Activated CD8-positive, alpha-beta memory T cell treated with anti-CD3 and anti-CD28 coated beads, Interleukin-2, amount 50 U/mL, for 48 hours (primary cell): ENCODE results near the gene HIPK3.

ENCODE experiments used
- DNase-seq: peaks from one replicate; pipeline ENCODE4 v3.0.0-alpha.2; 2020

Gene HIPK3

GRCh38 chr11:33307984-33308383 lies 50.8 kb downstream of the HIPK3 start:
- DNase-seq = no peak

GRCh38 chr11:33309118-33309517 lies 51.9 kb downstream of the HIPK3 start:
- no peak for DNase-seq

- DNase-seq = no peak
Measured at GRCh38 chr11:33310720-33311500, 53.7 kb downstream of the HIPK3 start.

DNA sequence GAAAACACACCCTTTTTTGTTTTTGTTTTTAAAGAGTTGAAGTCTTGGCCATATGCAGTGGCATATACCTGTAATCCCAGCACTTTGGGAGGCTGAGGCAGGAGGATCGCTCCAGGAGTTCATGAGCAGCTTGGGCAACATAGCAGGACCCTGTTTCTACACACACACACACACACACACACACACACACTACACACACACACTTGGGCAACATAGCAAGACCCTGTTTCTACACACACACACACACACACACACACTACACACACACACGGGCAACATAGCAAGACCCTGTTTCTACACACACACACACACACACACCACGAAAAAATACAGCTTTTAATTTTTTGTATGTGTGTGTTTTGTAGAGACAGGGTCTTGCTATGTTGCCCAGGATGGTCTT lies 54.5 kb downstream of the HIPK3 start:
- DNase-seq = no peak

GRCh38 chr11:33315822-33316221 lies 58.6 kb downstream of the HIPK3 start:
- no peak for DNase-seq

DNA sequence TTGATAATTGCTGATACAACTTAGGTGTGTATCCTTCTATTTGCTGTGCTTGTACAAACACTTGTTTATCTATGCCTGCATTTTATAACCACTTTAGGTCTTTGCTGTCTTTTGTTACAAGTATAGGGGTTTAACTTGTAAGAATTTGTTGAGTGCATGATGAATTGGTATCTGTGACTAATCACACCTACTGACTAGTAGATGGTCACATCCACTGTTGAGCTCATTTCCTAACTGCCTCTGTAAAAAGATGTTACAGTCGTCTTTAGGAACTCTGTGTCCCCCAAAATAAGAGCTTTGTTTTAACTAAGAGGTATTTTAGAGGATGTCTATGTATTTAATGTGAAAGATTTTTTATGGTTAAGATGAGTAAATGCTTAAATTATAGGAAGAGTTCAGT lies 60.5 kb downstream of the HIPK3 start:
- no peak for DNase-seq

- no peak for DNase-seq
Measured at GRCh38 chr11:33320016-33320813, 63.0 kb downstream of the HIPK3 start.

DNA sequence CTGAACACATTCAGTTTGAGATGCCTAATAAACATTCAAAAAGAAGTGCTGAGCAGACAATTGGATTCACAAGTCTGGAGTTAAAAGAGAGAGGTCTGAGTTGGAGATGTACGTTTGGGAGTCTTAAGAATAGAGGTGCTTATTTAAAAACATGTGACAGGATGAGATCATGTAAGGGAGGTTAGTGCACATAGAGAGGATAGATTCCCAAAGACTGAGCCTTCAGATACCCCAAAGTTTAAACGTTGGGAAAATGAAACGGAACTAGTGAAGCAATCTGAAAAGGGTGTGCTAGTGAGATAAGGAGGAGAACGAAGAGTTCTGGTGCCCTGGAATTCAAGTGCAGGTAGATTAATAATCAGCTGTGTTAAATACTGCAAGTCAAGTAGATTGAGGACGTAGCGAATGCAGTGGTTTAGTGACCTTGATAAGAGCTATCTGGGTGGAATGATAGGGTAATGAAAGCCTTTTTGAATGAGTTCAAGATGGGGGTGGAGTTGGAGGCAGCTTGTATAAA lies 63.7 kb downstream of the HIPK3 start:
- no peak for DNase-seq

DNA sequence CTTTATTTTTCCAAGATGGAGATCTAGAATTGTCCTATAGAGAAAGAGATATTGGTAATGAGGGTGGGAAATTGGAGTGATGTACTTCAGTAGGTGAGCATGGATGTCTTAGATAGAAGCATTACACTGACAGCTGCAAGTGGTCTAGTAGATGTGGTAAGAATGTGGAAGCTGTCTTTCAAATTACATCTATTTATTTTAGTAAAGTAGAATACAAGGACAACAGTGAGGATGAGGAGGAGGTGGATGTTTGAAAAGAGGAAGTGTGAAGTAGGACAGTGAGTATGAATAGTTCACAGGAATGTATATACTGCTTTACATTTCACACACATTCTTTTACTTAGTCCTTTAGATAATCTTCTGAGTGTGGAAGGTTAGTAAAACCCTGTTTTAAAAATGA lies 64.2 kb downstream of the HIPK3 start:
- no peak for DNase-seq

DNA sequence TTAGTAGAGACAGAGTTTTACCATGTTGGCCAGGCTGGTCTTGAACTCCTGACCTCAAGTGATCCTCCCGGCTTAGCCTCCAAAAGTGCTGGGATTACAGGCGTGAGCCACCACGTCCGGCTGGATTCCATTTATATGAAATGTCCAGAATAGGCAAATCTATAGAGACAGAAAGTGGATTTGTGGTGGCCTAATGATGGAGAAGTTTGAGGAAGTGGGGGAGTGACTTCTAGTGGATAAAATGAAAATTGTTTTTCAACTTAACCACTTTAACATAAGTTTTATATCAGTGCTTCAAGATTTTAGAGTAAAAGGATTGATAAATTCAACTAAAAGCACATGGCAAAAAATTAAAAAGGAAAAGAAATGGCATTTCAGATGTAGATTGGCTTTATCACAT lies 66.2 kb downstream of the HIPK3 start:
- DNase-seq = no peak

DNA sequence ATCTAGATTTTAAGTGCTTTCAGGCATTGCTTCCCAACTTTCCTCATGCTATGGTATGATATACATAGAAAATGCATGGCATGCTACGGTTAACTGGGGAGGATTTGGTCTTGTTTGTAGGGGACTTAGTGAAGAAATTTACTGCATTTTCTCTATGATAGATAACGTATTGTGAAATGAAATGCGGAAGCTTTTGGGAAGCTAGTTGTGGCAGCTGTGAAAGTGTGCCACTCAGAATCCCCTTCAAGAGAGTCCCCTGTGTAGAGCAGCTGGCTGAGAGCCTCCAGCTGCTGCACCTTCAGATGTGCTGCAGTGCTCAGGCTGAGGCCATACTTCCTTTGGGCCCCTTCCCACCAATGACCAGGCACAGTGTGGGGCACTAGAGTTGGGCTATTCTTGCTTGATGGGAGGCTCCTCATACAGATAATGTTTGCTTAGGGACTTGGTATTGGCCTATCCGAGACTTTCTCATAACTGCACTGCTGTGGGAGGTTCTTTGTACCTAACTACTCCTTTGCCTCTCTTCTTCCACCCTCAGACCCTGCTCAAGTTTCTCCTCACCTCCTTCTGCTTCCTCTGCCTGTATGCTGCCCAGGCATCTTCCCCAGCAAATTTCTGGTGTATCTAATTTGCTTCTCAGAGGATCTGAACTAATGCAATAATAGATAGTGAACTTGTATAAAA lies 67.3 kb downstream of the HIPK3 start:
- no peak for DNase-seq

GRCh38 chr11:33325451-33325850 lies 68.3 kb downstream of the HIPK3 start:
- DNase-seq = no peak

DNA sequence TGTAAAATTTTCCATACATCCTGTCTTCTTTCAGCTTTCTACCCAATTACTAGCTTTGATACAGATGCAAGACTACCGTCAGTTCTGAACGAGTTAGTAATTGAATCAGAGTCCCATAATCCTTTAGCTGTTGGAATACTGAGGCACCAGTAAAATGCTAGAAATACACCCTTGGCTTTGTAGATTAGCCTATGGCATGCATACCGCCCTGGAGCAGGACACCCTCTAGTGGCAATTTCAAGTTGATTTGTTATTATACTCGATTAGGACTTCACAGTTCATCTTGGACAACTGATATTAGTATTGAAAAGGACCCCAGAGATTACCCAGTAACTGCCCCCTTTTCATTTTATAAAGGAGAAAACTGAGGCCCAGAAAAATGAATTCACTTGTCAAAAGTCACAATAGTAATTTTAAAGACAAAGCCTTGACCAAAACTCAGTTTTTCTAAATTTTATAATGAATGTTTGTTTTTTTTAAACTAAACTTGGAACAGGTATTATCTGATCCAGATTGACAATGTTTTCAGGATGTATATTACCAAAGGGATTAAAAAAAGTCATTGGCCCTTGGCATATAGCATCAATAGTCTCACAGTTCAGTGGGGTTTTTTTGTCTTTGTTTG lies 72.6 kb downstream of the HIPK3 start:
- DNase-seq = no peak

- no peak for DNase-seq
Measured at GRCh38 chr11:33333816-33334215, 76.6 kb downstream of the HIPK3 start.

- no peak for DNase-seq
Measured at GRCh38 chr11:33334627-33335026, 77.4 kb downstream of the HIPK3 start.

DNA sequence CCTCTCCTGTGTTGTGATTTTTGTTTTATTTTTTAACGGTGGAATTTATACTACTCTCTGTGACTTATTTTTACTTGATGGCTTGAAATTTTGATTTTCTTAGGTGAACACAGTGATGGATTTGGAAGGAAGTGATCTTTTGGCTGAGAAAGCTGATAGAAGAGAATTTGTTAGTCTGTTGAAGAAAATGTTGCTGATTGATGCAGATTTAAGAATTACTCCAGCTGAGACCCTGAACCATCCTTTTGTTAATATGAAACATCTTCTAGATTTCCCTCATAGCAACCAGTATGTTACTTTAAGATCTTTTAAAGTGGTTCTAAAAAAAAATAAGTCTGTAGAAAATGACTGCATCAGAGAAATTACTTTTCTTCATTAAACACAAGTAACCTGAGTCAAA lies 82.1 kb downstream of the HIPK3 start:
- DNase-seq = no peak

- DNase-seq = no peak
Measured at GRCh38 chr11:33344611-33345010, 87.4 kb downstream of the HIPK3 start.

DNA sequence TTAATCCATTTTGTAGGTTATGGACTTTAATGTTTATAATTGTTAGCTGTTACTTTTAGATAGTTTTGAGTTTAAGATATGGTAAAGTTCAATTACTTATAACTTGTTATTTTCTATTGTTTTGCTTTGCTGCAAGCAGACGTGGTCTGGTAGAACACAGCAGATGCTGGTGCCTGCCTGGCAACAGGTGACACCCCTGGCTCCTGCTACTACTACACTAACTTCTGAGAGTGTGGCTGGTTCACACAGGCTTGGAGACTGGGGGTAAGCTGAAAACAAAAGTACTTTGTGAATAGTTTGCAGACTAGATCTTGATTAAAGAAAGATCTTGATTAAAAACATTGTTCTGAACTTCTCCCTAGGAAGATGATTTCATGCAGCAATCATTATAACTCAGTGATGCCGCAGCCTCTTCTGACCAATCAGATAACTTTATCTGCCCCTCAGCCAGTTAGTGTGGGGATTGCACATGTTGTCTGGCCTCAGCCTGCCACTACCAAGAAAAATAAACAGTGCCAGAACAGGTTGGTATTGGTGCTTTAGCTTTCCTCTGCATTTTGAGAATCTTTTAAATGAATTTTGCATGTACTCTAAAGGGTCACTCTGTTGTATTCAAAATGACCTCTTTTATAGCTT lies 90.4 kb downstream of the HIPK3 start:
- no peak for DNase-seq

GRCh38 chr11:33350287-33350686 lies 93.1 kb downstream of the HIPK3 start:
- no peak for DNase-seq

DNA sequence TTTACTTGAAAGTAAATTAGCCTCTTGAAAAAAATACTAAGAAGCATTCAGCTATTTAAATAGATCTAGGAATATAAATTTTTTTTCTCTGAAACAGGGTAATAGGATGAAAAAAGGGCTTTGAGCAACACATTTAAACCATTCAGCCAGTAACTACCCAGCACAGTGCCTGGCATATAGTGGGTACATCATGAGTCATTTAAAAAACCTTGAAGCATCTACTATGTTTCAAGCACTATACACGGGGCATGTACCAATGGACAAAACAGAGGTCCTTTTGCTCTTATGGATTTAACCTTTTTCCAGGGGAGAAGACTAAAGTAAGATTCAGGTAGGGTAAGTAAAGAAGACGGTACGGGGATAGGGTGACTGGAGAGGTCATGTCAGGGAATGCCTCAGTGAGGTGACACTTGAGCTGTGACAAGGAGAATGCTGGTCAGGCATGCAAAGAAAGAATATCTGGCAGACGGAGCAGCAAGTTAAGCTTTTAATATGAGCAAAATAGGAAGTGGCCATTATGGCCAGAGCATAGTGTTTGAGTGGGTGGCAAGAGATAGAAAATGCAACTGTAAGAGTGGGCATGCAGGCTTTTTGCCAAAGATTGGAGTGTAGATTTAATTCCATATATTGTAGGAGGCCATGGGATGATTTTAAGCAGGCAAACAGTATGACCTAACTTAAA lies 101.1 kb downstream of the HIPK3 start:
- no peak for DNase-seq

- no peak for DNase-seq
Measured at GRCh38 chr11:33360642-33361041, 103.5 kb downstream of the HIPK3 start.
